GM12892 (cell line): ENCODE data around the gene TSPO.

Source experiments
- DNase-seq: peaks from one replicate; pipeline ENCODE4 v3.0.0; 2011; ENCODE audit not compliant: insufficient read length
- FAIRE-seq: peaks from 2 replicates; lab custom pipeline; 2011; peaks lifted over from hg19 to GRCh38; lab: Jason Lieb, UNC
- POLR2A ChIP-seq: IDR thresholded peaks from 2 replicates; pipeline ENCODE4 v1.6.1; 2011; ENCODE audit warnings: low read depth, low read length, control low read depth
- POLR2AphosphoS5 ChIP-seq: IDR thresholded peaks from 2 replicates; pipeline ENCODE4 v1.6.1; 2011; ENCODE audit warnings: low read depth, low read length, control low read depth
- TAF1 ChIP-seq: IDR thresholded peaks from 2 replicates; pipeline ENCODE4 v1.6.1; 2011; ENCODE audit warnings: low read depth, mild to moderate bottlenecking, control low read depth, low read length, borderline replicate concordance

The TSPO gene

GRCh38 chr22:43118024-43118849 is 33.1 kb upstream of the TSPO start:
- no peak for TF ChIP-seq TAF1
- no peak for TF ChIP-seq POLR2AphosphoS5
- no peak for TF ChIP-seq POLR2A
- DNase-seq (no peak), FAIRE-seq (peak; percentile 93)

- peak; percentile 63 for DNase-seq
- TF ChIP-seq TAF1 (no peak), POLR2AphosphoS5 (no peak), POLR2A (no peak)
- FAIRE-seq: no peak
Measured at GRCh38 chr22:43118953-43119458, 32.4 kb upstream of the TSPO start.

GRCh38 chr22:43126501-43127165 is 24.7 kb upstream of the TSPO start:
- FAIRE-seq: no peak

GRCh38 chr22:43127166-43127908 is 24.0 kb upstream of the TSPO start:
- no peak for TF ChIP-seq TAF1
- no peak for DNase-seq
- FAIRE-seq: no peak

More at GRCh38 chr22:43126501-43127165, 24.7 kb upstream of the TSPO start:
- TF ChIP-seq POLR2A (no peak), POLR2AphosphoS5 (no peak), TAF1 (no peak)
- DNase-seq: peak; percentile 48

- TF ChIP-seq POLR2AphosphoS5 (no peak), POLR2A (no peak), TAF1 (no peak)
- DNase-seq (no peak), FAIRE-seq (no peak)
Measured at GRCh38 chr22:43128116-43128515, 23.2 kb upstream of the TSPO start.

GRCh38 chr22:43128928-43129424 is 22.4 kb upstream of the TSPO start:
- DNase-seq (no peak), FAIRE-seq (no peak)
- no peak; the same call in 1 of the 2 replicates for TF ChIP-seq POLR2A

GRCh38 chr22:43129426-43130425 is 21.6 kb upstream of the TSPO start:
- TF ChIP-seq TAF1 (no peak), POLR2AphosphoS5 (no peak), POLR2A (no peak)
- no peak for DNase-seq
- FAIRE-seq: no peak

- TF ChIP-seq POLR2A: no peak
- no peak for TF ChIP-seq TAF1
- TF ChIP-seq POLR2AphosphoS5: no peak
- DNase-seq: no peak
- no peak for FAIRE-seq
Measured at GRCh38 chr22:43131773-43132501, 19.4 kb upstream of the TSPO start.

- no peak for FAIRE-seq
Measured at GRCh38 chr22:43133401-43133800, 18.0 kb upstream of the TSPO start.

GRCh38 chr22:43134553-43134952 is 16.8 kb upstream of the TSPO start:
- FAIRE-seq: no peak
- TF ChIP-seq POLR2AphosphoS5: no peak
- no peak for TF ChIP-seq TAF1
- TF ChIP-seq POLR2A: no peak
- no peak for DNase-seq

More at GRCh38 chr22:43133401-43133800, 18.0 kb upstream of the TSPO start:
- DNase-seq: no peak
- TF ChIP-seq POLR2AphosphoS5: no peak
- TF ChIP-seq TAF1: no peak
- TF ChIP-seq POLR2A: no peak
